Neural cell (in vitro differentiated cells): ENCODE data around the gene PRF1.

Experiments used
- CTCF ChIP-seq: fragments of 450-650 bp; IDR thresholded peaks from 2 replicates; pipeline ENCODE4 v1.5.1; 2014; ENCODE audit warnings: antibody characterized with exemption, mild to moderate bottlenecking, moderate library complexity; ENCODE audit not compliant: poor library complexity, severe bottlenecking
- EP300 ChIP-seq: fragments of 450-650 bp; conservative IDR thresholded peaks from 2 replicates; pipeline ENCODE4 v1.6.1; 2014; ENCODE audit warnings: antibody characterized with exemption, mild to moderate bottlenecking, moderate library complexity; ENCODE audit not compliant: poor library complexity, severe bottlenecking
- EZH2 ChIP-seq: fragments of 200-600, 300-800 bp; shearing (Covaris generic), sonication (generic); IDR thresholded peaks from 2 replicates; pipeline ENCODE4 v1.6.1; 2014; ENCODE audit warnings: antibody characterized with exemption, low read length, borderline replicate concordance, mild to moderate bottlenecking; ENCODE audit not compliant: insufficient read depth, poor library complexity, severe bottlenecking
- POLR2AphosphoS5 ChIP-seq: IDR thresholded peaks from 2 replicates; pipeline ENCODE4 v1.6.1; 2012
- SMC3 ChIP-seq: fragments of 450-650 bp; conservative IDR thresholded peaks from 2 replicates; pipeline ENCODE4 v1.6.1; 2014; ENCODE audit warnings: antibody characterized with exemption, mild to moderate bottlenecking, moderate library complexity; ENCODE audit not compliant: poor library complexity
- TAF1 ChIP-seq: IDR thresholded peaks from 2 replicates; pipeline ENCODE4 v1.6.1; 2012; ENCODE audit warnings: low read depth

GRCh38 chr10:70590655-70591416, 11.7 kb downstream of the PRF1 start:
- TF ChIP-seq CTCF (no peak), TAF1 (no peak), POLR2AphosphoS5 (no peak), SMC3 (no peak), EP300 (no peak), EZH2 (no peak)
